ENCODE measurements around the gene LAIR1. TPM values are rescaled to one million over a fixed set of nuclear protein-coding genes. Genes with fewer than 3 reads are reported as not detected.

The LAIR1 gene
- polyA plus RNA-seq, 1 of the 3 experiments (the other 2 are of a cell fraction) = not detected

DNA sequence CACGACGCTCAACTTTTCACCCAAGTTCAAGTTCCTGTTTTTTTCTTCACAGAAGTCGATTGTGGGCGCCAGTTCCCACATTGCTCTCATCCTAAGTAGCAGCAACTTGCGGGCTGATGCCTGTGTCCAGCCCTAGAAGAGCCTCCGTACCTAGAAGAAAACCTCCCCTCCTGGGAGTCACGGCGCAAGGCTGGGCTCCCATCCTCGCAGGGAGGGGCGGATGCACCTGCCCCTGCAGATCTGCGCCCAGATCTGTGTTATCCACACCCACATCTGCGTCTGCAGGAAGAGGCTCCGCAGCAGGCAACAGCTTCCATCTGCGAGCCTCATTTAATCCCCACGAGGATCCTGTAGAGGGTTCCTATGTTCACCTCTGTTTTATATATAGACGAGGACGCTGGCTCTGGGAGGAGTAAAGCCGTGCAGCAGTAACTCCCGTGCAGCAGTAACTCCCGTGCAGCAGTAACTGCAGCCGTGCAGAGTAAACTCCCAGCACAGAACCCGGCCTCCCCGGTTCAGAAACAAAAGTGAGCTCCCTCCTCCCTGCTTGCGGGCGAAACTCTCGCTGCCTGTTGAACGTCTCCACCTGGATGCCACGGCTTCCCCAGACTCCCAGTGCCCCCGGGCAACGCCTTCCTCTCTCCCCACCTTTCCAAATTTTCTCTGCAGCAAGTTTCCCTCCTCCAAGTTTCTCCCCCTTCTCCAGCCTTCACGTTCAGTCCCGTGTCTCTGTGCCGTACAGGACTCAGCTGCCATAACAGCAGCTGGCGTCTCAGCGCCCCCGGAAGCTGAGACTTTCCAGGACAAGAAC is 23.5 kb upstream of the LAIR1 start:
- no peak for DNase-seq
- CTCF ChIA-PET = interaction anchor here (0.8 to 1.4 kb wide), 3 partner anchors 9 to 64 kb away, joined by 3 to 4 read pairs (median 3); no protein-coding TSS in a partner anchor
- no peaks in the 10 kb centered on the region for H3K36me3 ChIP-seq (replicated peaks in 1 of 2; ENCODE audit: control insufficient read depth in 1 of 2, insufficient read depth in 2 of 2, low read length in 1 of 2)
- H3K4me1 ChIP-seq (ENCODE audit: control insufficient read depth in 1 of 2, insufficient read depth in 2 of 2, low read depth in 1 of 2, low read length in 1 of 2) = no peaks in the 10 kb centered on the region
- no peaks in the 10 kb centered on the region for H3K9me3 ChIP-seq
- H3K27ac ChIP-seq (ENCODE audit: low read depth in 2 of 2, low read length in 1 of 2) = no peak overlapping the region
- H3F3A ChIP-seq (replicated peaks; ENCODE audit: insufficient read depth) = no peaks in the 10 kb centered on the region
- peaks cover 70% of the 10 kb centered on the region for H3K27me3 ChIP-seq (ENCODE audit: insufficient read depth)
- H3K9ac ChIP-seq = no peak overlapping the region
- peak overlapping the region in 1 of 2 experiments; percentile 4; a peak in 1 of 4 replicates for H3K4me3 ChIP-seq (ENCODE audit: low read depth in 2 of 2, low read length in 1 of 2)
- POLR2A ChIA-PET = no interaction called here
- no peaks in the 10 kb centered on the region for H3K9me2 ChIP-seq
- TF ChIP-seq ELF1 (IDR thresholded peaks at IDR 0.05) = no peak
- TF ChIP-seq MXI1 (IDR thresholded peaks at IDR 0.05; ENCODE audit: low read depth, low read length) = no peak
- TF ChIP-seq, protein P1, sequence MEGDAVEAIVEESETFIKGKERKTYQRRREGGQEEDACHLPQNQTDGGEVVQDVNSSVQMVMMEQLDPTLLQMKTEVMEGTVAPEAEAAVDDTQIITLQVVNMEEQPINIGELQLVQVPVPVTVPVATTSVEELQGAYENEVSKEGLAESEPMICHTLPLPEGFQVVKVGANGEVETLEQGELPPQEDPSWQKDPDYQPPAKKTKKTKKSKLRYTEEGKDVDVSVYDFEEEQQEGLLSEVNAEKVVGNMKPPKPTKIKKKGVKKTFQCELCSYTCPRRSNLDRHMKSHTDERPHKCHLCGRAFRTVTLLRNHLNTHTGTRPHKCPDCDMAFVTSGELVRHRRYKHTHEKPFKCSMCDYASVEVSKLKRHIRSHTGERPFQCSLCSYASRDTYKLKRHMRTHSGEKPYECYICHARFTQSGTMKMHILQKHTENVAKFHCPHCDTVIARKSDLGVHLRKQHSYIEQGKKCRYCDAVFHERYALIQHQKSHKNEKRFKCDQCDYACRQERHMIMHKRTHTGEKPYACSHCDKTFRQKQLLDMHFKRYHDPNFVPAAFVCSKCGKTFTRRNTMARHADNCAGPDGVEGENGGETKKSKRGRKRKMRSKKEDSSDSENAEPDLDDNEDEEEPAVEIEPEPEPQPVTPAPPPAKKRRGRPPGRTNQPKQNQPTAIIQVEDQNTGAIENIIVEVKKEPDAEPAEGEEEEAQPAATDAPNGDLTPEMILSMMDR (IDR thresholded peaks at IDR 0.05) = no peak
- no peaks in the 10 kb centered on the region for H4K20me1 ChIP-seq (ENCODE audit: insufficient read depth)
- no peak overlapping the region for H2AFZ ChIP-seq (ENCODE audit: low read depth)
- WGBS (ENCODE audit: low lambda C conversion rate) = 2% methylated on average over 33 of the region's 36 CpGs
- H3K79me2 ChIP-seq (ENCODE audit: insufficient read depth) = no peaks in the 10 kb centered on the region
- peak overlapping the region; percentile 39; the same call in 1 of the 2 replicates for H3K4me2 ChIP-seq

GRCh38 chr19:54383330-54383729 is 18.6 kb upstream of the LAIR1 start:
- Histone ChIP-seq H3K9me2 (no peaks in the 10 kb centered on the region), H2AFZ (ENCODE audit: low read depth) (no peak overlapping the region), H3F3A (replicated peaks; ENCODE audit: insufficient read depth) (no peaks in the 10 kb centered on the region), H3K27me3 (ENCODE audit: insufficient read depth) (peaks cover 53% of the 10 kb centered on the region), H3K9me3 (no peaks in the 10 kb centered on the region), H4K20me1 (ENCODE audit: insufficient read depth) (no peaks in the 10 kb centered on the region), H3K79me2 (ENCODE audit: insufficient read depth) (no peaks in the 10 kb centered on the region), H3K27ac (ENCODE audit: low read depth in 2 of 2, low read length in 1 of 2) (no peak overlapping the region), H3K9ac (no peak overlapping the region), H3K4me2 (no peak overlapping the region), H3K4me1 (ENCODE audit: control insufficient read depth in 1 of 2, insufficient read depth in 2 of 2, low read depth in 1 of 2, low read length in 1 of 2) (no peaks in the 10 kb centered on the region), H3K4me3 (ENCODE audit: low read depth in 2 of 2, low read length in 1 of 2) (no peak overlapping the region), H3K36me3 (replicated peaks in 1 of 2; ENCODE audit: control insufficient read depth in 1 of 2, insufficient read depth in 2 of 2, low read length in 1 of 2) (no peaks in the 10 kb centered on the region)
- 28% methylated on average over 4 of the region's 4 CpGs for WGBS (ENCODE audit: low lambda C conversion rate)
- no peak for DNase-seq
- TF ChIP-seq POLR2AphosphoS5 (IDR thresholded peaks at IDR 0.05; ENCODE audit: low read depth, low read length) (no peak), FOXM1 (IDR thresholded peaks at IDR 0.05; ENCODE audit: low read depth) (no peak), GABPA (IDR thresholded peaks at IDR 0.05; ENCODE audit: low read depth) (no peak), FOXJ3 (CRISPR knock-in tag; IDR thresholded peaks at IDR 0.05) (no peak), CHD2 (IDR thresholded peaks at IDR 0.05; ENCODE audit: low read length, partially characterized antibody) (no peak), TCF12 (IDR thresholded peaks at IDR 0.05) (no peak), EZH2phosphoT487 (IDR thresholded peaks at IDR 0.05; ENCODE audit: borderline replicate concordance, low read depth) (no peak), TEAD4 (IDR thresholded peaks at IDR 0.05; ENCODE audit: borderline replicate concordance, insufficient read depth) (no peak), ELF1 (IDR thresholded peaks at IDR 0.05) (no peak), RAD21 (IDR thresholded peaks at IDR 0.05; ENCODE audit: low read length) (no peak), SIN3A (IDR thresholded peaks at IDR 0.05; ENCODE audit: borderline replicate concordance, low read depth, low read length) (no peak), MXI1 (IDR thresholded peaks at IDR 0.05; ENCODE audit: low read depth, low read length) (no peak), RFX5 (IDR thresholded peaks at IDR 0.05; ENCODE audit: low read length) (no peak), NRF1 (IDR thresholded peaks at IDR 0.05; ENCODE audit: low read depth, low read length) (no peak), MEF2A (IDR thresholded peaks at IDR 0.05; ENCODE audit: borderline replicate concordance, low read depth) (no peak), TAF1 (IDR thresholded peaks at IDR 0.05; ENCODE audit: borderline replicate concordance, low read depth, low read length) (no peak)
- TF ChIP-seq, protein P2, sequence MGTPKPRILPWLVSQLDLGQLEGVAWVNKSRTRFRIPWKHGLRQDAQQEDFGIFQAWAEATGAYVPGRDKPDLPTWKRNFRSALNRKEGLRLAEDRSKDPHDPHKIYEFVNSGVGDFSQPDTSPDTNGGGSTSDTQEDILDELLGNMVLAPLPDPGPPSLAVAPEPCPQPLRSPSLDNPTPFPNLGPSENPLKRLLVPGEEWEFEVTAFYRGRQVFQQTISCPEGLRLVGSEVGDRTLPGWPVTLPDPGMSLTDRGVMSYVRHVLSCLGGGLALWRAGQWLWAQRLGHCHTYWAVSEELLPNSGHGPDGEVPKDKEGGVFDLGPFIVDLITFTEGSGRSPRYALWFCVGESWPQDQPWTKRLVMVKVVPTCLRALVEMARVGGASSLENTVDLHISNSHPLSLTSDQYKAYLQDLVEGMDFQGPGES (IDR thresholded peaks at IDR 0.05; ENCODE audit: low read depth, low read length) = no peak
- TF ChIP-seq, protein P1 (IDR thresholded peaks at IDR 0.05) = no peak
- ChIA-PET POLR2A (no interaction called here), CTCF (interaction anchor here (2.5 kb wide), 1 partner anchor 8 kb away, joined by 18 read pairs; no protein-coding TSS in a partner anchor)
